ENCODE data around the gene ENO3. TPM values are rescaled to one million over a fixed set of nuclear protein-coding genes. Genes with fewer than 3 reads are reported as not detected.

Gene ENO3
- total and polyA plus RNA-seq, 2 experiments from 2014 or later, result 12.1 to 19.6 TPM

- Mint-ChIP-seq H3K27me3 (ENCODE audit: insufficient read depth, low read depth, poor library complexity) (peaks cover 31% of the 10 kb centered on the region), H3K27ac (peak overlapping the region; percentile 25; the same call in 1 of the 2 replicates), H3K36me3 (ENCODE audit: low read depth) (peaks cover 44% of the 10 kb centered on the region), H3K9me3 (0 out of 3 replicates have a peak, but pooled peaks cover 3% of the 10 kb centered on the region), H3K4me3 (peak overlapping the region; percentile 85), H3K4me1 (peaks cover 21% of the 10 kb centered on the region)
- H3K79me2 ChIP-seq (replicated peaks; ENCODE audit: insufficient read depth), result peaks cover 16% of the 10 kb centered on the region
- no peak for ATAC-seq
- peaks cover 19% of the 10 kb centered on the region; the same call in 1 of the 2 replicates for H3K4me1 ChIP-seq (ENCODE audit: insufficient read depth)
- H3F3A ChIP-seq (replicated peaks; ENCODE audit: low read depth), result 0 out of 2 replicates have a peak, but pooled peaks cover 2% of the 10 kb centered on the region
- H3K27me3 ChIP-seq (ENCODE audit: insufficient read depth), result peaks cover 11% of the 10 kb centered on the region; the same call in 1 of the 2 replicates
- peak overlapping the region; percentile 98 for H3K4me2 ChIP-seq
- DNase-seq (ENCODE audit: low spot score), result no peak
- no peaks in the 10 kb centered on the region for H3K9me2 ChIP-seq (ENCODE audit: insufficient read depth)
- no peak overlapping the region for H2AFZ ChIP-seq
- H3K4me3 ChIP-seq, result peak overlapping the region; percentile 94
- no peaks in the 10 kb centered on the region; the same call in none of the 2 replicates for H4K20me1 ChIP-seq (replicated peaks; ENCODE audit: insufficient read depth)
- no peak for TF ChIP-seq REST (IDR thresholded peaks at IDR 0.05; ENCODE audit: unreplicated experiment)
- TF ChIP-seq CTCF (conservative IDR thresholded peaks at IDR 0.05; ENCODE audit: low read depth in 2 of 2), result no peak
- no peak for TF ChIP-seq ZNF114 (CRISPR knock-in tag; IDR thresholded peaks at IDR 0.05)
- TF ChIP-seq POLR2AphosphoS5 (IDR thresholded peaks at IDR 0.05; ENCODE audit: low read depth), result no peak
- TF ChIP-seq JUNB (IDR thresholded peaks at IDR 0.05; ENCODE audit: unreplicated experiment), result no peak
- TF ChIP-seq STAT1 (IDR thresholded peaks at IDR 0.05; ENCODE audit: unreplicated experiment), result no peak
- TF ChIP-seq ZNF331 (CRISPR knock-in tag; IDR thresholded peaks at IDR 0.05; ENCODE audit: low read depth), result no peak
- no peak for TF ChIP-seq ETS1 (IDR thresholded peaks at IDR 0.05)
- no peak for TF ChIP-seq EZH2phosphoT487 (IDR thresholded peaks at IDR 0.05; ENCODE audit: unreplicated experiment)
- no peak for TF ChIP-seq NANOG (IDR thresholded peaks at IDR 0.05; ENCODE audit: borderline replicate concordance)
- TF ChIP-seq ZNF462 (CRISPR knock-in tag; IDR thresholded peaks at IDR 0.05), result no peak
- no peak for TF ChIP-seq EZH2 (IDR thresholded peaks at IDR 0.05; ENCODE audit: low read depth, unreplicated experiment)
- no peak for TF ChIP-seq CREB1 (CRISPR knock-in tag; IDR thresholded peaks at IDR 0.05; ENCODE audit: low read depth)
- peaks cover 17% of the 10 kb centered on the region for H3K36me3 ChIP-seq (ENCODE audit: insufficient read depth)
- peak overlapping the region; percentile 32 for H3K27ac ChIP-seq (ENCODE audit: low read depth)
Observed at GRCh38 chr17:4999430-5000093, 48.6 kb downstream of the ENO3 start.
